ENCODE measurements around the gene UCK2.

DNA sequence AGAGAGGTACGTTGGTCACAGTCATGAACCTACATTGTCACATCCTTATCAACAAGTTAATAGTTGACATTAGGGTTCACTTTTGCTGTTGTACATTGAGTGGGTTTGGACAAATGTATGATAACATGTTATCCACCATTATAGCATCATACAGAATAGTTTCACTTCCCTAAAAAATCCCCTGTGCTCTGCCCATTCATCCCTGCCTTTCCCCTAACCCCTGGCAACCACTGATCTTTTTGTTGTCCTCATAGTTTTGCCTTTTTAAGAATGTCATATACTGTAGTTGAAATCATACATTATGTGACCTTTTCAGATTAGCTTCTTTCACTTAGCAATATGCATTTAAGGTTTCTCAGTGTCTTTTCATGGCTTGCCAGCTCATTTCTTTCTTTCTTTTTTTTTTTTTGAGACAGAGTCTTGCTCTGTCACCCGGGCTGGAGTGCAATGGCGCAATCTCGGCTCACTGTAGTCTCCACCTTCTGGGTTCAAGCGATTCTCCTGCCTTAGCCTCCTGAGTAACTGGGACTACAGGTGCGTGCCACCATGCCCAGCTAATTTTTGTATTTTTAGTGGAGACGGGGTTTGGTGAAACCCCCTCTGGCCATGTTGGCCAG is 50.6 kb downstream of the UCK2 start:
- TF ChIP-seq CTCF (IDR thresholded peaks at IDR 0.05; ENCODE audit: extremely low read depth in 1 of 2, insufficient read depth in 1 of 2, low read depth in 1 of 2, low read length in 2 of 2) (no peak), MAX (IDR thresholded peaks at IDR 0.05; ENCODE audit: insufficient read depth, insufficient read length) (no peak), POLR2A (IDR thresholded peaks at IDR 0.05; ENCODE audit: low read depth, low read length) (no peak), POLR2AphosphoS5 (IDR thresholded peaks at IDR 0.05; ENCODE audit: insufficient read depth, low read depth, low read length) (no peak)
